Nephron (organoid): ENCODE results near the gene DNER.

Source experiments
- H3K27ac Mint-ChIP-seq, 3 experiments: 2 replicates each; pipeline ENCODE4 v1.8.0; 2020; ENCODE audit warnings: mixed read lengths in 3 of 3, mild to moderate bottlenecking in 2 of 3, moderate library complexity in 1 of 3
- H3K27me3 Mint-ChIP-seq: 2 replicates; pipeline ENCODE4 v1.8.0; 2021; ENCODE audit warnings: low read depth, mild to moderate bottlenecking, moderate library complexity, mixed read lengths
- H3K36me3 Mint-ChIP-seq: 2 replicates; pipeline ENCODE4 v1.8.0; 2020; ENCODE audit warnings: low read depth, mixed read lengths
- H3K4me1 Mint-ChIP-seq: 2 replicates; pipeline ENCODE4 v1.8.0; 2020; ENCODE audit warnings: mixed read lengths
- H3K4me3 Mint-ChIP-seq, 3 experiments: 2 replicates each; pipeline ENCODE4 v1.8.0; 2020; ENCODE audit warnings: mild to moderate bottlenecking in 3 of 3, mixed read lengths in 3 of 3, moderate library complexity in 2 of 3
- H3K9me3 Mint-ChIP-seq: 2 replicates; pipeline ENCODE4 v1.8.0; 2020; ENCODE audit warnings: mixed read lengths
- CTCF ChIP-seq, 3 experiments: fragments of 200-600 bp; sonication (generic); IDR thresholded peaks; one replicate each; pipeline ENCODE4 v1.5.0; 2021; ENCODE audit warnings: antibody characterized with exemption in 3 of 3; ENCODE audit not compliant: unreplicated experiment in 3 of 3

DNER gene

DNA sequence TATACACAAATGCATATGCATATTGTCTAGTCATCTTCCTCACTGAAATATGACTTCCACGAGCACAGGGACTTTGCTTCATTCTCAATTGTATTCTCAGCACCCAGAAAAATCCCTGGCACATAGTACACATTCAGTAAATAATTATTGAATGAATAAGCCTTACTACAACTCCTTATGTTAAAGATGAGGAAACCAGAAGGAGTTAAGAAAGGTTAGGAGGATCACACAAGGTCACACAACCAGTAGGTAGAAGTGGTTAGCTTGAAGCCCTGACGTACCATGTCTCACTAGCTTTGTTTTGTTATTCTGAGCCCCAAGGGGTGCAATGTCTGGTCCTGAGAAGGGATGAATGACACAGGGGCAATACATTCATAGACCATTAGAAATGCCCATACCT lies 222.3 kb downstream of the DNER start:
- Mint-ChIP-seq H3K27me3 (no peaks in the 10 kb centered on the region), H3K36me3 (peaks cover 4% of the 10 kb centered on the region), H3K27ac (no peak overlapping the region), H3K4me3 (no peak overlapping the region), H3K4me1 (no peaks in the 10 kb centered on the region), H3K9me3 (peaks cover 21% of the 10 kb centered on the region)
- TF ChIP-seq CTCF (IDR thresholded peaks at IDR 0.05; ENCODE audit: unreplicated experiment in 3 of 3): no peak

DNA sequence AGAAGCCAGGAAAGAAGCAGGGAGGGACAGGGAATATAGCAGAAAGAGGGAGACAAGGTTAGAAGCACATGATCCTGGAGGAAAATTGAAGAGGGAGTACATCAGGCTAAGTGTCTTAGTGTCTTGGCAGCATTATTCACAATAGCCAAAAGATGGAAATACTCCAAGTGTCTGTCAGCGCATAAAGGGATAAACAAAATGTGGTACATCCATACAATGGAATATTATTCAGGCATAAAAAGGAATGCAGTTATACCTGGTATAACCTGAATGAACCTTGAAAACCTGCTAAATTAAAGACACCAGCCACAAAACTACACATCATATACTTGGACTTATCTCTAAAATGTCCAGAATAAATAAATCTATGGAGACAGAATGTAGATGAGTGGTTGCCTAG lies 224.2 kb downstream of the DNER start:
- Mint-ChIP-seq H3K4me3 (no peak overlapping the region), H3K36me3 (peaks cover 4% of the 10 kb centered on the region), H3K27me3 (no peaks in the 10 kb centered on the region), H3K4me1 (peaks cover 11% of the 10 kb centered on the region), H3K27ac (no peak overlapping the region), H3K9me3 (peaks cover 19% of the 10 kb centered on the region)
- no peak for TF ChIP-seq CTCF (IDR thresholded peaks at IDR 0.05; ENCODE audit: unreplicated experiment in 3 of 3)

DNA sequence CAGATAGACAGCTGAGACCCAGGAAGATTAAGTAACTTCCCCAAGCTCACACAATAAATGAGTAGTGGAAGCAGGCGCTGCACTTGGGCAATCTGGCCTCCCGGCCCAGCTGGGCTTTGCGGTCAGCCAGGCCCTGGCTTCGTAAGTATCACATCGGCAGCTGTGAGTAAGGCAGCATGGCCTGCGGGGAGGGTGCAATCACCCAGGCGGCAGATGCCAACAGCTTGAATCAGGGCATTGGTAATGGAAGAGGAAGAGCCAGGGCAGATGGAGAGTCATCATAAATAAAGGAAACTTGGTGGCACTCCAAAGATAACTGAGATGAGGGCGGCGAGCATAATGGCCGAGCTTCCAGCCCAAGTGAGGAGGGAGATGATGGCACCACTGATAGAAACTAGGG lies 225.3 kb downstream of the DNER start:
- no peak for TF ChIP-seq CTCF (IDR thresholded peaks at IDR 0.05; ENCODE audit: unreplicated experiment in 3 of 3)
- no peaks in the 10 kb centered on the region for H3K27me3 Mint-ChIP-seq
- peaks cover 19% of the 10 kb centered on the region for H3K9me3 Mint-ChIP-seq
- H3K4me3 Mint-ChIP-seq: no peak overlapping the region
- H3K27ac Mint-ChIP-seq: no peak overlapping the region
- peaks cover 4% of the 10 kb centered on the region for H3K36me3 Mint-ChIP-seq
- H3K4me1 Mint-ChIP-seq: peaks cover 15% of the 10 kb centered on the region

DNA sequence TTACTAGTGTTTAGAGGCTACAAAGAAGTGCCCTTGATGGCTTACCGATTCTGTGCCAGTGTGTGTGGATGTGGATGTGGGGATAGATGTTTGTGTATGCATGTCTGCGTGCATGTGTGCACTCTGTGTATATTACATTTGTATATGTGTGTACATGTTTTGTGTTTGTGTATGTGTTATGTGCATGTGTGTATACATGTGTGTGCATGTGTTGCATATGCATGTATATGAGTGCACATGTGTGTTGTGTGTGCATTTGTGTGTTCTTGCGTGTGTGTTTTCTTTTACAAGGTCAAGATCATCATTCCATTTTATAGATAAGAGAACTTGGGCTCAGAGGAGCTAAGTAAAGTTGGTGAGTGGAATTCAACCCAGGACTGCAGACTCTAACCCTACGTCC lies 226.1 kb downstream of the DNER start:
- peaks cover 4% of the 10 kb centered on the region for H3K36me3 Mint-ChIP-seq
- no peaks in the 10 kb centered on the region for H3K27me3 Mint-ChIP-seq
- no peak overlapping the region for H3K4me3 Mint-ChIP-seq
- no peak for TF ChIP-seq CTCF (IDR thresholded peaks at IDR 0.05; ENCODE audit: unreplicated experiment in 3 of 3)
- H3K27ac Mint-ChIP-seq: no peak overlapping the region
- H3K4me1 Mint-ChIP-seq: peaks cover 15% of the 10 kb centered on the region
- peaks cover 19% of the 10 kb centered on the region for H3K9me3 Mint-ChIP-seq

DNA sequence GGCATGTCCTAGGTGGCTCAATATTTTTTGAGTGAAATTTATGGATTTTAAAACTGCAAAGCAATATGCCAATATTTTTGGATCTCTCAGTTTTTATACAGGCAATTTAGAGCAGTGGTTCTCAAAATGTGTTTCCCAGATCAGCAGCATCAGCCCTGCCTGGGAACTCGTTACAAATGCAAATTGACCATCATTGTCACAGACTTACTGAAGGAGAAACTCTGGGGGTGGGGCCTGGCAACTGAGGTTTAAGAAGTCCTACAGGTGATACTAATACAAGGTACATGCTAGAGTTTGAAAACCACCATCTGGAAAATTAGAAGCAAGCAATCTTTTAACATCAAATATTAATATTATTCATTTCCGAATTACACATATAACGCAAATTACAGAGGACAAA lies 227.7 kb downstream of the DNER start:
- H3K36me3 Mint-ChIP-seq: peaks cover 4% of the 10 kb centered on the region
- no peak overlapping the region for H3K4me3 Mint-ChIP-seq
- H3K4me1 Mint-ChIP-seq: peaks cover 15% of the 10 kb centered on the region
- H3K27ac Mint-ChIP-seq: no peak overlapping the region
- peaks cover 16% of the 10 kb centered on the region for H3K9me3 Mint-ChIP-seq
- TF ChIP-seq CTCF (IDR thresholded peaks at IDR 0.05; ENCODE audit: unreplicated experiment in 3 of 3): no peak
- no peaks in the 10 kb centered on the region for H3K27me3 Mint-ChIP-seq

- no peak for TF ChIP-seq CTCF (IDR thresholded peaks at IDR 0.05; ENCODE audit: unreplicated experiment in 3 of 3)
Observed at GRCh38 chr2:229485857-229486256, 228.5 kb downstream of the DNER start.

More at GRCh38 chr2:229485857-229486256, 228.5 kb downstream of the DNER start:
- H3K9me3 Mint-ChIP-seq: peaks cover 12% of the 10 kb centered on the region
- H3K4me1 Mint-ChIP-seq: peaks cover 15% of the 10 kb centered on the region
- H3K27me3 Mint-ChIP-seq: no peaks in the 10 kb centered on the region
- peaks cover 4% of the 10 kb centered on the region for H3K36me3 Mint-ChIP-seq
- H3K4me3 Mint-ChIP-seq: no peak overlapping the region
- no peak overlapping the region for H3K27ac Mint-ChIP-seq
